ENCODE data around the gene RAB30.

The RAB30 gene

GRCh38 chr11:83078269-83078668 is 6.6 kb upstream of the RAB30 start:
- TF ChIP-seq, protein P1, sequence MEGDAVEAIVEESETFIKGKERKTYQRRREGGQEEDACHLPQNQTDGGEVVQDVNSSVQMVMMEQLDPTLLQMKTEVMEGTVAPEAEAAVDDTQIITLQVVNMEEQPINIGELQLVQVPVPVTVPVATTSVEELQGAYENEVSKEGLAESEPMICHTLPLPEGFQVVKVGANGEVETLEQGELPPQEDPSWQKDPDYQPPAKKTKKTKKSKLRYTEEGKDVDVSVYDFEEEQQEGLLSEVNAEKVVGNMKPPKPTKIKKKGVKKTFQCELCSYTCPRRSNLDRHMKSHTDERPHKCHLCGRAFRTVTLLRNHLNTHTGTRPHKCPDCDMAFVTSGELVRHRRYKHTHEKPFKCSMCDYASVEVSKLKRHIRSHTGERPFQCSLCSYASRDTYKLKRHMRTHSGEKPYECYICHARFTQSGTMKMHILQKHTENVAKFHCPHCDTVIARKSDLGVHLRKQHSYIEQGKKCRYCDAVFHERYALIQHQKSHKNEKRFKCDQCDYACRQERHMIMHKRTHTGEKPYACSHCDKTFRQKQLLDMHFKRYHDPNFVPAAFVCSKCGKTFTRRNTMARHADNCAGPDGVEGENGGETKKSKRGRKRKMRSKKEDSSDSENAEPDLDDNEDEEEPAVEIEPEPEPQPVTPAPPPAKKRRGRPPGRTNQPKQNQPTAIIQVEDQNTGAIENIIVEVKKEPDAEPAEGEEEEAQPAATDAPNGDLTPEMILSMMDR (IDR thresholded peaks at IDR 0.05; ENCODE audit: low read length) = no peak
- TF ChIP-seq EZH2 (optimal IDR thresholded peaks at IDR 0.05; ENCODE audit: low read depth, low read length) (no peak), EZH2phosphoT487 (IDR thresholded peaks at IDR 0.05; ENCODE audit: low read length) (no peak)
- H3K4me2 ChIP-seq (ENCODE audit: low read depth, low read length) = peak overlapping the region; percentile 31
- H3K9me2 ChIP-seq (replicated peaks; ENCODE audit: insufficient read depth, low read length) = no peaks in the 10 kb centered on the region
- H3K79me2 ChIP-seq (ENCODE audit: low read length) = peaks cover 25% of the 10 kb centered on the region
- peaks cover 5% of the 10 kb centered on the region; the same call in 1 of the 2 replicates for H3K36me3 ChIP-seq (replicated peaks; ENCODE audit: insufficient read depth, low read length)
- H2AFZ ChIP-seq (ENCODE audit: low read length) = no peak overlapping the region
- no peak for DNase-seq
- H3K4me1 ChIP-seq (ENCODE audit: low read length) = peaks cover 27% of the 10 kb centered on the region
- H3K9me3 ChIP-seq (replicated peaks; ENCODE audit: insufficient read depth, low read length) = no peaks in the 10 kb centered on the region
- peak overlapping the region; percentile 17; the same call in 1 of the 2 replicates for H3K9ac ChIP-seq (ENCODE audit: low read length)
- no peaks in the 10 kb centered on the region for H3K27me3 ChIP-seq (replicated peaks; ENCODE audit: insufficient read depth, low read length)
- H3K27ac ChIP-seq (ENCODE audit: low read length) = peak overlapping the region; percentile 55; the same call in 1 of the 2 replicates
- no peaks in the 10 kb centered on the region for H4K20me1 ChIP-seq (ENCODE audit: insufficient read depth, low read length)
- H3F3A ChIP-seq (ENCODE audit: insufficient read depth, low read length) = no peaks in the 10 kb centered on the region
- no peak overlapping the region for H3K4me3 ChIP-seq (ENCODE audit: low read length)

DNA sequence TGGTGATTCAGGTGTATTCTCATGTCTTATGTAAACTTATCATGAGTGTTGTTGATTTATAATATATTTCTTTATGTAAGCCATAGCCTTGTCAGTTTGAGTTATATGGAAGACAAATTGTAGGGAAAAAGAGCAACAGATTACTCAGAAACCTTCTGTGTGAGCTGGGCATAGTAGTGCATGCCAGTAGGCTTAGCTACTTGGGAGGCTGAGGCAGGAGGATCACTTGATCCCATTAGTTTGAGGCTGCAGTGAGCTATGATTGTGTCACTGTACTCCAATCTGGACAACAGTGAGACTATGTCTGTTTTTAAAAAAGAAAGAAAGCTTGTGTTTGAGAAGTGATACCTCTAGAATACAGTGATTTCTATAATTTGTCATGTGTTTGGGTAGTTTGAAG is 2.2 kb upstream of the RAB30 start:
- H4K20me1 ChIP-seq (ENCODE audit: insufficient read depth, low read length) = no peaks in the 10 kb centered on the region
- H3K36me3 ChIP-seq (replicated peaks; ENCODE audit: insufficient read depth, low read length) = peaks cover 6% of the 10 kb centered on the region; the same call in 1 of the 2 replicates
- H3K9ac ChIP-seq (ENCODE audit: low read length) = no peak overlapping the region
- no peak overlapping the region for H3K4me3 ChIP-seq (ENCODE audit: low read length)
- peaks cover 34% of the 10 kb centered on the region for H3K4me1 ChIP-seq (ENCODE audit: low read length)
- H3F3A ChIP-seq (ENCODE audit: insufficient read depth, low read length) = peaks cover 10% of the 10 kb centered on the region; the same call in 1 of the 2 replicates
- DNase-seq = no peak
- peak overlapping the region; percentile 70; the same call in 1 of the 2 replicates for H3K4me2 ChIP-seq (ENCODE audit: low read depth, low read length)
- no peak overlapping the region for H3K27ac ChIP-seq (ENCODE audit: low read length)
- H3K27me3 ChIP-seq (replicated peaks; ENCODE audit: insufficient read depth, low read length) = no peaks in the 10 kb centered on the region
- no peak for TF ChIP-seq EZH2 (optimal IDR thresholded peaks at IDR 0.05; ENCODE audit: low read depth, low read length)
- TF ChIP-seq, protein P1 (IDR thresholded peaks at IDR 0.05; ENCODE audit: low read length) = no peak
- TF ChIP-seq EZH2phosphoT487 (IDR thresholded peaks at IDR 0.05; ENCODE audit: low read length) = no peak
- peaks cover 67% of the 10 kb centered on the region for H3K79me2 ChIP-seq (ENCODE audit: low read length)
- no peaks in the 10 kb centered on the region for H3K9me3 ChIP-seq (replicated peaks; ENCODE audit: insufficient read depth, low read length)
- no peak overlapping the region for H2AFZ ChIP-seq (ENCODE audit: low read length)
- no peaks in the 10 kb centered on the region for H3K9me2 ChIP-seq (replicated peaks; ENCODE audit: insufficient read depth, low read length)

GRCh38 chr11:83073258-83073657 is 1.6 kb upstream of the RAB30 start:
- Histone ChIP-seq H3K4me2 (ENCODE audit: low read depth, low read length) (peak overlapping the region; percentile 70), H3K4me3 (ENCODE audit: low read length) (peak overlapping the region; percentile 99), H3K27ac (ENCODE audit: low read length) (no peak overlapping the region), H3K4me1 (ENCODE audit: low read length) (peaks cover 33% of the 10 kb centered on the region), H3F3A (ENCODE audit: insufficient read depth, low read length) (peaks cover 10% of the 10 kb centered on the region; the same call in 1 of the 2 replicates), H3K36me3 (replicated peaks; ENCODE audit: insufficient read depth, low read length) (peaks cover 6% of the 10 kb centered on the region; the same call in 1 of the 2 replicates), H2AFZ (ENCODE audit: low read length) (no peak overlapping the region), H4K20me1 (ENCODE audit: insufficient read depth, low read length) (no peaks in the 10 kb centered on the region), H3K27me3 (replicated peaks; ENCODE audit: insufficient read depth, low read length) (no peaks in the 10 kb centered on the region), H3K9me2 (replicated peaks; ENCODE audit: insufficient read depth, low read length) (no peaks in the 10 kb centered on the region), H3K9ac (ENCODE audit: low read length) (peak overlapping the region; percentile 95; the same call in 1 of the 2 replicates), H3K79me2 (ENCODE audit: low read length) (peaks cover 74% of the 10 kb centered on the region), H3K9me3 (replicated peaks; ENCODE audit: insufficient read depth, low read length) (no peaks in the 10 kb centered on the region)
- DNase-seq = no peak
- TF ChIP-seq, protein P1 (IDR thresholded peaks at IDR 0.05; ENCODE audit: low read length) = no peak
- no peak for TF ChIP-seq EZH2phosphoT487 (IDR thresholded peaks at IDR 0.05; ENCODE audit: low read length)
- TF ChIP-seq EZH2 (optimal IDR thresholded peaks at IDR 0.05; ENCODE audit: low read depth, low read length) = no peak

Data from MM.1S (cell line).